GM19239 (cell line): ENCODE measurements around the gene OTOF.

Source experiments
- DNase-seq: peaks from one replicate; pipeline ENCODE4 v3.0.0; 2011; ENCODE audit warnings: low spot score; ENCODE audit not compliant: insufficient read length
- FAIRE-seq: peaks from 2 replicates; lab custom pipeline; 2011; peaks lifted over from hg19 to GRCh38; lab: Jason Lieb, UNC

Gene OTOF

DNA sequence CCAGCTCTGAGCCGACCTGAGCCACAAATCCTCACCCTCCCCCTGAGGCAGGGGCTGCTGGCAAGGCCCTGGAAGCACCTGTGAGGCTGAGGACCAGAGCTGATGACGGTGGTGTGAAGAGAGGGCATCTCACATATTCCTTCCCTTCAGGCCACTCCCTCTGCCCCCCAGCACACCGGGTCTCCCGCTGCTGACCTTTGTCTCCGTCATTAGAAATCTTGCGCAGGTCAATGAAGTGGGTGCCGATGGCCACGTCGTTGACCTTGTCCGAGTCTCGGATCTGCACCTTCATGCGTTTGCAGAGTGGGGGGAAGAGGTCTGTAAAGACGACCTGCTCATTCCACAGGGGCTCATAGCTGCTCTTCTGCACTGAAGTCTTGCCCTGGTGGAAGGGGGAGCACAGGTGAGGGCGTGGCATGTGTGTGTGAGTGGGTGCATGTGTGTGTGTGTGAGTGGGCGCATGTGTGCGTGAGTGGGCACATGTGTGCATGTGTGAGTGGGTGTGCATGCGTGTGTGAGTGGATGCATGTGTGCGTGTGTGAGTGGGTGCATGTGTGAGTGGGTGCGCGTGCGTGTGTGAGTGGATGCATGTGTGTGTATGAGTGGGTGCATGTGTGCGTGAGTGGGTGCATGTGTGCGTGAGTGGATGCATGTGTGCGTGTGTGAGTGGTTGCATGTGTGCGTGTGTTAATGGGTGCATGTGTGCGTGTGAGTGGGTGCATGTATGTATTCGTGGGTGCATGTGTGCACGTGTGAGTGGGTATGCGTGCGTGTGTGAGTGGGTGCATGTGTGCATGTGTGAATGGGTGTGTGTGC, 4.5 kb upstream of the OTOF start:
- FAIRE-seq (no peak), DNase-seq (no peak)

DNA sequence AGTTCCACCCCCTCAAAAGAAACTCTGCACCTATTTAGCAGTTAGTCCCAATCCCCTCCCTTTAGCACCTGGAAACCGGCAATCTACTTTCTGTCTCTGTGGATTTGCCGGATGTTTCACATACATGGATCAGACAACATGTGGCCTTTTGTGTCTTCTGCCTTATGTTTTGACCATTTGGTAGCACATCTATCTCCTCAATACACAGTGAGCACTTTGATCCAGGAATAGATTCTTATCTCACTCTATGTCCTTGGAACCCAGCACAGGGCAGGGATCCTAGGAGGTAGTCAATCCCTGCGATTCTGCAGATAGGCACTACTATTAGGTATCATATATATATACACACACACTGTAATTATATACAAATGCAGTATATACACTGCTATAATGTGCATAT, 3.8 kb upstream of the OTOF start:
- FAIRE-seq = no peak
- DNase-seq = no peak

DNA sequence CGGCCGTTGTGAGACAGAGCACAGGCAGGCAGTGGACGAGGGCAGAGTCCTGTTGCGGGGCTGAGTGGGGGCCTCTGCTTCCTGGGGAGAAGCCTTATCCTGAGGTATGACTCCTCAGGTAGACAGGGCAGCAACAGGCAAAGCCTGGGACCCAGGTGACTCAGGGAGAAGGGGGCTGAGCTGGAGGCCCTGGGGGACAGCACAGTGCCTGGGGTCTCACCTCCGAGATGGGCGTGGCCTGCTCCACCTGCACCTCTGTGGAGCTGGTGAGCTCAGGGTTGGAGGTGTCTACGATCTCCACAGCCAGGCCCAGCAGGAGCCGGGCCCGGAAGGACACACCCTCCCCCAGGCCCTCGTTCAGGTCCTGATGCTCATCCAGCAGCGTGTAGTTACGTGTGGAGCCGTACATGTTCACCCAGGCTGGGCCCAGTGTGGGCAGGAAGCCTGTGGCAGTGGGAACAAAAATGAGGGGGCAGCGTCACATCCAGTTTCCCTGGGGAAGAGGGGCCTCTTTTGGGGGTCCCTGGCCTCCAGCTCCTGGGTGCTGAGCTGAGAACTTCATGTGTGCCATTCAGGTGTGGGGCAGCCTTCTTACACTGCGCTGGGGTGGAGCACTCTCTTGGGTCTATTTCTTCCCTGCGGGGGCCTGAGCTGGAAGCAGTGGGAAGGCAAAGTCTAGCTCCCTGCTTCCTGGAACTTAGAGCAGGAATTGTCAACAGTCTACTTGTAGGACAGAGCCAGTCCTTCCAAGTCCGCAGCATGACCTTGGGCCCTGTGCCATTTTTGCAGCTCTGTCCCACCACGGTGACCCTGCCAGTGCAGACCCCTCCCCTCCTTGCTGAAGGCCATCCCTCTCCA, 2.9 kb upstream of the OTOF start:
- DNase-seq (no peak), FAIRE-seq (no peak)

DNA sequence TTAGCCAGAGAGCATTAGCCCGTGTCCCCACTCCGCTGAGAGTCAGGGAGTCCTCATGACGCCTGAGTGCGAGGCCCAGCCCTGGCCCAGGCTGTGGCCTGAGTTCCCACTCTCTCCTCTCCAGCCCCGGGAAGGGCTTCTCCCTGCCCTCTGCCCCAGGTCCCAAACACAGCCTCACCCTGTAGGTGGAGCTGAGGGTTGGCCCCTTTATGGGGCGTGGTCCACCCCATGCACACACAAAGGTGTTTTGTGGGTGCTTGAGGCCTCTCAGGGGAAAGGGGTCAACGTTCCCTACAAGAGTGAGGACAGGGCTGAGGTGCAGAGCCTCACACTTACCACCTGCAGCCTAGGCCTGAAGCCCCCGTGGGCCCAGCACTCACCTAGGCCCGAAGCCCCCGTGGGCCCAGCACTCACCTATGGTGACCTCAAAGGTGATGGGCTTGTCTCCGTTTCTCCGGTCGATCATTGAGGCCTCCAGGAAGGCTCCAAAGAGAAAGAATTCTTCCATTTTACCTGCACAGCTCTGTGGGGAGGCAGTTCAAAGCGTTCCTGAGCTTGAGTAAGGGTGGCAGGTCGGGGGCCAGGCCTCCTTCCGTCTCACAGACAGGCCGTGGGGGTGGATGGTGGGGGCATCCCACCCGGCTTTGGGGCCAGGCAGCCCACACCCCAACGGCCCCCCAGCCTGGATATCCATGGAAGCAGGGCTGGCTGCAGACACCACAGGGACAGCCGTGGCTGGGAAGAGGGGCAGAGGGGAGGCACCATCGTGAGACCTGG, 2.1 kb upstream of the OTOF start:
- FAIRE-seq (no peak), DNase-seq (no peak)

DNA sequence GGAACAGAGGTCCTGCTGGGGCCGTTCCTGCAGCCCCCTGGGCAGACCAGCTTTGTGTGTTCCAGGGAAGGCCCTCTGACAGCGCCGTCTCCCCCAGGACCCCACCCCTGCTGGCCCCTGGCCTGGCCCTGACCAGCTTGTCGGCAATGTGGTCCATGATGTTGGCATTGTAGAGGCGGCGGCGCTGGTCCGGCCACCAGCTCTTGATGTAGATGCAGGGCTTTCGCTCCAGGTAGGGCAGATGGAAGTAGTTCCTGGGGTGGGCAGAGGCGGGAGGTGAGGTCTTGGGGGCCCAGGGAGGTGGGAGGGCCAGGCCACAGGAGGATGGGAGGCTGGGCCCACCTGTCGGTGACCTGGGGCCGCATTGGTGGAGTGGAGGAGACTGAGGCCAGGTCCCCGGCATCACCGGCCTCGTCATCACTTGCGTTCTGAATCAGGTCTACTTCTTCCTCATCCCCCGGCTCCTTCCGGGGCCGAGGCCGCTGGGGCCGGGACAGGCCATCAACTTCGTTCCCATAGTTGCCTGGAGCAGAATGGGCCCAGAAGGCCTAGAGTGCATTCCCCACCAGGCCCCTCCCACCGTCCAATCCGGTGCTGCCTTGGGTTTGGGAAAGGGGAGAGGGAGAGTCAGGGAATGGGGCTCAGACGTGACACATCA, 1.3 kb upstream of the OTOF start:
- DNase-seq (no peak), FAIRE-seq (no peak)

DNA sequence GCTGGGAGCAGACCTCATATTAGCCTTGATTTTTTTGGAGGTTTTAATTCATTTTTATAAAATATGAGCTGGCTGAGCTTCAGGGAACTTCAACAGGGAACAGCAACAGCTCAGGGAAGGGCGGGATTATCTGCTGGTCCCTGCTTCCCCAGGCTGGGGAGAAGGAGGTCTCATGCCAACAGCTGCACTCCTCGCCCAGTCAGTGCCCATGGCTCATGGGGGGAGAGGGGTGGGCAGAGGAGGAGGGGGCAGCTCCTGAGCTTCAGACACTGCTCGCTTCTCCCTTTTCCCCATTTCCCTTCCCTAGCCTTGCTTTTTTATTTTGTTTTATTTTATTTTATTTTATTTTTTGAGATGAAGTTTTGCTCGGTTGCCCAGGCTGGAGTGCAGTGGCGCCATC, 442 bp upstream of the OTOF start:
- no peak for FAIRE-seq
- DNase-seq = no peak

DNA sequence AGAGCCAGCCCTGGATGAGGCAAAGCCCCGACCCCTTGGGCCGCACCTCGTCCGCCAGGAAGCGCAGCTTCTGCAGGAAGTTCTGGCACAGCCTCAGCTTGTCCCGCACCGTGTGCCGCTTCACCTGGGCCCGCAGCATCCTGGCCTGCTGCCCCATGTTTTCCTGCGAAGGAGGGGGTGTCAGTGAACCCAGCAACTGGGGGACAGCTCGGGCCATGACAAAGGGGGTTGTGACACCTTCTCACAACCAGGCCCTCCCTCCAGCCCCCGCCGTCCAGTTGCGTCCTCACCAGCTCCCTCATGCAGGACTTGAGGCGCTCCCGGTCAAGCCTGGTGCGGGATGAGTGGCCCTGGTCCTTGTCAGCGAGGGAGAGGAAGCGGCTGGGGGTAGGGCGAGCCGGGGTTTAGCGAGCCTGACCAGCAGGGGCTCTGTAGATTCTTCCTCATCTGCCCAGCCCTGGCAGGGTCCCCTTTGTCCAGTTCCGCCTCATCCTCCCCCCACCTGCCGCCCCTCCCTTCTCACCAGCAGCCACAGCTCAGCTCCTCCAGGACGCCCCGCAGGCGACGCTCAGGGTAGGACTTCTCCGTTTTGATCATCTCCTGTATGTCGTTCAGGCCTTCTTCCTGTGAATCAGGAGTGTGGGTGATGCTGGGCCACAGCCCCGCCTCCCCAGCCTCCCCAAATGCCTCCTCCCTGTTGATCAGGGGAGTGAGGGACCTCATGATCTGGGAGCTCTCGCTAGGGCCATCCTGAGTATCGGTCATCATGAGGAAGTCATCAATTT, 606 bp downstream of the OTOF start:
- DNase-seq (no peak), FAIRE-seq (no peak)

DNA sequence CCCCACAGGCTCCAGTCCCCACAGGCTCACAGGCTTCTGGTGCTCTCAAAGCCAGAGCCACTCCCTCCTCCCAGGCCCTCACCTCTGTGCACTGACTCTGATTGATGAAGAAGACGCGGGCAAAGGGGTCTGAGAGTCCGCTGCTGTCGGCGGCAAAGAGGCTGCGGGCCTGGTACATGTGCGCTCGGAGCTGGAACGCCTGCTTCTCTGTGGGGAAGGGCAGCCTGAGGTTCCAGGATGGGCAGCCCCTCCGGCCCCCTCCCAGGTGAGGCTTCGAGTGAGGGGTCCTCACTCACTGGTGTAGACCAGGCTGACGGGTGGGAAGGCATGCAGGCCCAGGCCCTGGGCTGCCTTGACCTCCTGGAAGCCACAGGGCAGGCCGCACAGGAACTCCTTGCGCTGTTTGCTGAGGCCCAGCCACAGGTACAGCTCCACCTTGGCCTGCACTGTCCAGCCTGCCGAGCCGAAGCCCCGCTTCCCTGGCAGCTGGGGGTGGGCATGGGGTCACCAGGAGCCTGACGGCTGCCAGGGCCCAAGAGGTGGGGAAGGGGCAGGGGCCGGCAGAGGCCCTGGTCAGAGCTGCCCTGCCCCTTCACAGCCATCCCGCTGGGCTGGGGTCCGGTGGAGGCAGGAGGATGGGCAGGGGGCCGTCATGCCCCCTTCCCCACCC, 2.0 kb downstream of the OTOF start:
- FAIRE-seq (no peak), DNase-seq (no peak)

DNA sequence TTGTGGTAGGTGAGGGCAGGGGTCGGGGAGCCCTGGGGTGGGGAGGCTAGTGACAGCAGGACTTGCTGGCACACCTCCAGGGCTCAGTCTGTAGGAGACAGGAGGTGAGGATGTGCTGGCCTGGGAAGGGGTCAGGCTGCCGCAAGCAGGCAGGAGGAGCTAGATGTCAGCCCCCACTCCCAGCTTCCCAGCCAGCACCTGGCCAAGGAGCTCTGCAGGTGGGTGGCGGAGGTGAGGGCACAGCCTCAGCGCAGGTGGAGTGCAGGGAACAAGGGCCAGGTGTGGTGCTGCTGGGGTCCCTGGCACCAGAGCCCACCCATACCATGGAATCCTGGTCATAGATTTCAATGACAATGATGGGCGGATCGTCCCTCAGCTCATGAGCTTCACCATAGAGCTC, 2.9 kb downstream of the OTOF start:
- DNase-seq (no peak), FAIRE-seq (no peak)

DNA sequence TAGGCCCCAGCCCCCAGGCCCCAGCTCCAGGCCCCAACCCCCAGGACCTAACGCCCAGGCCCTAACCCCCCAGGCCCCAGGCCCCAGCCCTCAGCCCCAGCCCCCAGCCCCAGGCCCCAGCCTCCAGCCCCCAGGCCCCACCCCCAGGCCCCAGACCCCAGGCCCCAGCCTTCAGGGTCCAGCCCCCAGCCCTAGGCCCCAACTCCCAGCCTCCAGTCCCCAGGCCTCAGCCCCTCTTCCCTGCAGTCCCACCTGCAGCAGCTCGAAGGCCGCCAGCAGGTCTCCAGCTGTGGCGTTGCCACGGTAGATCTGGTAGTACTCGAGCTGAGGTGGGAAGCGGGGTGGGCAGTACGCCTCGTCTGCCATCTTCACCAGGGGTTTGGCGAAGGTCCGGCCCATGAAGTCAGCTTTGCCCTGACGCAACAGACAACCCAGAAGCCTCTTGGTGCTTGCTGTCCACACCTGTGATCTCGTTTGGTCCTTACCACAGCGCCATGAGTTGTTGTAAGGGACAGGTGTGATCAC, 3.6 kb downstream of the OTOF start:
- DNase-seq (no peak), FAIRE-seq (no peak)

DNA sequence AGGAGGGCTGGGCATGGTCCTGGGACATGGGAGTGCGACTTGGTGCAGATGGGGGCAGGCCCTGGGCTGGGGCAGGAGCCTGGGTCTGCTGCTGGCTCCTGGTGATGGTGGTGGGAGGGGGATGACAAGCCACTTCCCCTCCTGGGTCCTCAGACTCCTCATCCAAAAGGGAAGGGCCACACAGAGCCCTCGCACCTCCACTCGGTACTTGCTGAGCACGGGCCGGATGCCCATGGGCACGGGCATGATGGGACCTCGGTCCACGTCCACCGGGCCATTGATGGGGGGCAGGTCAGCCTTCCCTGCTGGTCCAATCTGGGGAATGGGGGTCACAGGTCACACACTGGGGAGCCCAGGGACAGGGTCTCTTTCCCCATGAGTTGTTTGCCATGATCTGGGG, 4.1 kb downstream of the OTOF start:
- no peak for DNase-seq
- no peak for FAIRE-seq

DNA sequence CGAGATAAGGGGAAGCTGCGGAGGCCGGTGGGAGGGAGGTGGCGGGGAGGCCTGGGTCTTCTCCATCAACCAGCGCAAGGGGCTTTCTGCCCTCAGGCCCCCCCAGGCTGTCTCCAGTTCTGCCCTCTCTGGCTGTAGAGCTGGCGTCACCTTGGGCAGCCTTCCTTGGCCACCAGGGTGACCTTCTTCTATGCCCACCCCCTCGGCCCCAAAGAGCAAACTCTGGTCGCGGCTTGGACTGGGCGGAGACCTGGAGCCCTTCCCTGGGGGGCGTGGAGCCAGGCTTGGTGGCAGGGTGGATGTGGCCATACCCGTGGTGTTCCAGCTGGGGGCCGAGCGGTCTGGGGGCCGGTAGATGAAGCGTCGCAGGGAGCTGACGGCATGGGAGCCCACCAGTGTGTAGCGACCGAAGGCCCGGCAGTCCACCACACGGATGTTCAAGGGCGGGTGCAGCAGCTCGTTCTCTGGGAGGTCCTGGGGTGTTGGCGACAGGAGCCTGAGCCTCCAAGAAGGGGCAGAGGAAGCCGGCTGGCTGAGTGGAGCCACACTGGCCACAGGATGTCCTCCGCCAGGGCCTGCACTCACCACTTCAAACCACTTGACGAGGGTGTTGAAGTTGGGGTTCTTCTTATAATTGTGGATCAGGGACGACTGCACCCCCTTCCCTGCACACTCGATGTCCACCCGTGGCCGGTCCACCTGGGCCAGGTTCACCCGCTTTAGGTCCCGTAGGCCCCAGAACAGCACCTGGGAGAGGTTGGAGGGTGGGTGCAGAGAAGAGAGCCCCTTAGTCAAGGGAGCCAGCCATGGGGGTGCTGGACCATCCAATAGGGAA, 4.9 kb downstream of the OTOF start:
- no peak for DNase-seq
- FAIRE-seq = no peak

DNA sequence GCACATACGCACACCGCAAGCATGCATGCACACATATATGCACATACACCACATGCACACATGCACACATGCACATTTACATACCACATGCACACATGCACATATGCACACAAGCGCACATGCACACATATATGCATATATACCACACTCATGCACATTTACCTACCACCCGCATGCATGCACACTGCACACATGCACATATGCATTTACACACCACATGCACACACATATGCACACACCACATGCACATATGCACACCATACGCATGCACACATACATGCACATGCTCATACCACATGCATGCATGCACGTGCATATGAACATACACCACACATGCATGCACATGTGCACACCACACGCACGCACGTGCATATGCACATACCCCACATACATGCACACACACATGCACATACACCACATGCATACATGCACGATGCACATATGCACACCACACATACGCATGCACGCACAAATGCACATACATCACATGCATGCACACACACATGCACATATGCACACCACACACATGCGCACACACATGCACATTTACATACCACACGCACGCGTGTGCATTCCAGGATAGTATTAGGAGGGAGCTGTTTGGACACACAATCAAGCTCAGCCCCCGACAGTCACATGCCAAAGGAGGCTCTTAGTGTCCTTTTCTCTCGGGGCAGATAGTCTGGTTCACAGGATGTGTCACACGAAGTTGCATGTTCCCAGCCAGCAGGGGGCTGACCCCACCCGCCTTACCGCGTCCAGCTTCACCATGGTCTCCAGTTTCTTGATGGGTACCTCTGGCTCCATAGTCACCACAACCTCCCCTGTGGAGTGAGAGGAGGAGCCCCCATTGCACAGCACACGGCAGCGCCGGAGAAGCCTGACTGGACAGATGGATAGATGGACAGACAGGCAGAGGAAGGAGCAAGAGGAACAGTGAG, 5.9 kb downstream of the OTOF start:
- DNase-seq = no peak
- no peak for FAIRE-seq

DNA sequence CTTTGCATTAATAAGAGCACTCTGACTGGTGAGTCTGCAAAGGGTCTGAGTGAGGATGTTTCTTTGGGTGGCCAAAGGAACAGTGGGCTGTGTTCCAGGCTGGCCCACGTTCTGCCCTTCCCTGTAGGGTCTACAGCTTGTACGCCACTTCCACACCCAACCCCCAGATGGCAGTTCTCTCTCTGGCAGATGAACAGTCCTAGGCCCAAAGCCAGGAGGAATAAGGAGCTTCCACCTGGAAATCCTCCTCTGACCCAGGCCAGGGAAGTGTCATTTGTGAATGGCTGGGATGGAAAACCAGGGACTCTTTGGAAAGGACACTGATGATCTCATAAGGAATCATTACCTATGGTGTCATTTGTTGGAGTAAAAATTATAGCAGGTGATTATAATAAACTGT, 6.6 kb downstream of the OTOF start:
- no peak for DNase-seq
- FAIRE-seq = no peak

DNA sequence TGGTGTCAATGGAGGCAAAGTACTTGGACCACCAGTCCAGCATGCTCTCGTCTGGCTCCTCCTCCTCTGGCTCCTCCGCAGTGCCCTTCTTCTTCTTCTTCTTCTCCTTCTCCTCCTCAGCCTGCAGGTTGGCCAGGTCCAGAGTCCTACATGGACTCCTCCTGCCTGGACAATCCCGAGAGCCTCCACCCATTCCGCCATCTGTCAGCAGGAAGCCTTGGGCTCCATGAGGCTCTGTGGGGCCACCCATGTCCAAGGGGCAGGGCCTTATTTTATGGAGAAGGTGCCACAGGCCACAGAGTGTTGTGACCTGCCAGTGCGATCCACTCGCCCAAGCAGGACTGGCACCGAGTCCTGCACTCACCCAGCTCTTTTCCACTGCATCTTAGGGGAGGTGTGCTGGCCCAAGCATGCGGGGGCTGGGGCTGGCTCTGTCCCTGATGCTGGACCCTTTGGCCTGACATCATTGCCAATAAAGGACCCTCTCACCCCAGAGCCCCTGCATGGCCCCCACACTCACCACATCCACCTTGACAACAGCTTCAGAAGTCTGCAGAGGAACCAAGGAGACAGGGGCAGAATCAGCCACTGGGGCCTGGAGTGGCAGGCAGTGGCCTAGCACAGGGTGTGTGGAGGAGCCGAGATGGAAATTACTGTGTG, 7.2 kb downstream of the OTOF start:
- FAIRE-seq = no peak

DNA sequence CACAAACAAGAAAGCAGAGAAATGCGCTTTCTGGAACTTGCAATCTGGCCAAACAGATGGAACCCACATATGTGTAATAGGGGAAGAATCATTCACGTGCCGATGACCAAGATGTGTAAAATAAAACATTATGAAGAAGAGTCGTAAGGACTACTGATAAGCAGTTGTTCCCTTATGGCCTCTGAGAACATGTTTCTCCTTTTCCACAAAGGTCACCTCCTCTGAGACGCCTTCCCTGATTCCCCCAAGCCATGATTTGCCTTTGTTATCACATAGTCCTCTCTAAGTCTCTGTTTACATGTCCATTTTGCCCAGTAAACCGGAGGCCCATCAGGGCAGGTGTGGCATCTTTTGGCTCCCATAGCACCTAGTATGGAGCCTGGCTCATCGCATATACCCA, 8.0 kb downstream of the OTOF start:
- no peak for FAIRE-seq

More for the DNA sequence above, 7.2 kb downstream of the OTOF start:
- no peak for DNase-seq

More for the DNA sequence above, 8.0 kb downstream of the OTOF start:
- no peak for DNase-seq
